Measurements from ENCODE around the gene EDAR.
A peak's percentile ranks its signal among the peaks of the same experiment; 100 is the strongest.

The EDAR gene

DNA sequence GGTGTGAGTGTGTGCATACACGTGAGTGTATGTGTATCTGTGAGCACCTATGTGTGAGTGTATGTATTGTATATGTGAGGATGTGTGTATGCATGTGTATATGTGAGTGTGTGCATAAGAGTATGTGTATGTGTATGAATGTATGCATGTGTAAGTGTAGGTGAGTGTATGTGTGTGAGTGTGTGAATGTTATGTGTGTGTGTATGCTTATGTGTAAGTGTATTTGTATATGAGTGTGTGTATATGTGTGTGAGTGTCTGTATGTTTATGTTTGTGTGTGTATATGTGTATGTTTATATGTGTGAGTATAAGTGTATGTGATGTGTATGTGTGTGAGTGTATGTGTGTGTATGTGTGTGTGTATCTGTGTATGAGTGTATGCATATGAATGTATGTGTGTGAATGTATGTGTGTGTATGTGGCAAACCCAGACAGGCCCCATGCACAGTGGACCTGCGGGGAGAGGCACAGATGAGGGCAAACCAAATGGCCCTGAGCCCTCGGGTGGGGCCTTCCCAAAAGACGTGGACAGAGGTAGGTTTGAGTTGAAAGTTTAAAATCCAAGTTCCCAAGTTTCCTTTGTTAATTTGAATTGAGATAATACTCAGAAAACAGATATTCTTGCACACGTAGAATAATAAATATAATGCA, 51.5 kb downstream of the EDAR start:
- DNase-seq = no peak

DNA sequence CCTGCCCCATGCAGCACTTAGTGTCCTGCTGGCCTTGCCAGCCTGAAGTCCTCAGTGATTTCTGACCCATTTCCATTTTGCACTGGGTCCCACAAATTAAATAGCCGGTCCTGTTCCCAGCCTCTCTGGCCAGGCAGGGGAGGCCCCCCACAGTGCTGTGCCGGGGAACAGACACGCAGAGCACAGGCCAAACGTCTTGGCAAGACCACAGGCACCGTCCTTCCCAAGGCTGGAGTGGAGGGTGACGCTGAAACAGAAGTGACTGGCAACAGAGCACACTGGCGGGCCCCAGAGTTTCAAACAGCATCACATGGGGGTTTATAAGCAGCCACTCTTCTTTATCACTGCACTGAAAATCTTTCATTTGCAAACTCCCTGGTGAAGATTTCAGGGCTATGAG, 52.2 kb downstream of the EDAR start:
- no peak for DNase-seq

DNA sequence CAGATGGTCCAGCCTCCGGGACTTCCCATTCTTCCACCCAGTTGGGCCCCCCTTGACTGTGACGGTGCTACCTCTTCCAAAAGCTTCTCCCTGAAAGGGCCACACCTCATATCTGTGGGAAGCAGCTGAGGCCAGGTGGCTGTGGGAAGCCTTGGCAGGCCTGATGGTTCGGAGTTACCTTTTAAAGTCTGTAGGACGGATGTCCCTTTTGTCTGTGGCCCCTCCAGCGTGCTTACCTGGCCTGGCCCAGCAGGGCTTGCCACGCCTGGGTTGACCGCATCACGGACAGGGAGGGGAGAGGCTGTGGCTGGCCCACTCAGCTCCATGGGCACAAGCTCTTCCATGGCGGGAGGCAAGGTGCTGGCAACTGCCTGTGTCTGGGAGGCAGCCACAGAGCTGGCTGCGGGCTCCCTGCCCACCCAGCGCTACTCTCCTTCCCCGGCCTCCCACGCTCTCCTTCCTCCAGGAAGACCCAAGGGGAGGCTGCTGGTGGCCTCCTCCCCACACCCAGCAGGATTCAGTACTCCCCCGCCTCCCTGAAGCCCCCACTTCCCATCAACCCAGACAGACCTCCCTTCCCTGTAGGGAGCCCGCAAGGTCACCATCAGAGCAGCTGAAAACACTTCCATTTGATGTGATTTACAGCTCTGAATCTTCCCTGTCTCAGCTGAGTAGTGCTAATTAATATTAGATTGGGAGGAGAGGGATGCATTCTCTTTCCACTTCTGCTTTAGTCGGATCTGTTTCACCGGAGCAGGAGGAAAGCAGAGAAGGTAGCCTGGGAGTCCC, 52.8 kb downstream of the EDAR start:
- no peak for DNase-seq

DNA sequence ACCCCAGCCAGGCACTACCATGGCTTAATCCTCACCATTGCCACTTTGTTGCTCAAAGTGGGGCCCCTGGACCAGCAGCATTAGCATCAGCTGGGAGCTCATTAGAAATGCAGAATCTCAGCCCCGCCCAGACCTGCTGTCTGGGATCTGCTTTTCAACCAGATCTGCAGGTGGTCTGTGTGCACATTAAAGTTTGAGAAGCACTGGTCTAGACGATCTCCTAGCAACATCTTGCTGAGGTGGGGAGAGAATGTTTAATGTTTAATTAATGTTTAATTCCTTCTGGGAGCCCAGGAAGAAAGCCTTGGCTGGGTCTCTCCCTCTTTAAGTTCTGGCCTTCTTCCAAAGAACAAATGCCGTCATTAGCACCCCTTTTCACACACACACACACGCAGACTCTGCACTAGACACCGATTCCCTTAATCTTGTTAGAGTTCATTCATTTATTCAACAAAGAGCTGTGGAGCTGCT, 53.7 kb downstream of the EDAR start:
- peak; percentile 19 for DNase-seq

DNA sequence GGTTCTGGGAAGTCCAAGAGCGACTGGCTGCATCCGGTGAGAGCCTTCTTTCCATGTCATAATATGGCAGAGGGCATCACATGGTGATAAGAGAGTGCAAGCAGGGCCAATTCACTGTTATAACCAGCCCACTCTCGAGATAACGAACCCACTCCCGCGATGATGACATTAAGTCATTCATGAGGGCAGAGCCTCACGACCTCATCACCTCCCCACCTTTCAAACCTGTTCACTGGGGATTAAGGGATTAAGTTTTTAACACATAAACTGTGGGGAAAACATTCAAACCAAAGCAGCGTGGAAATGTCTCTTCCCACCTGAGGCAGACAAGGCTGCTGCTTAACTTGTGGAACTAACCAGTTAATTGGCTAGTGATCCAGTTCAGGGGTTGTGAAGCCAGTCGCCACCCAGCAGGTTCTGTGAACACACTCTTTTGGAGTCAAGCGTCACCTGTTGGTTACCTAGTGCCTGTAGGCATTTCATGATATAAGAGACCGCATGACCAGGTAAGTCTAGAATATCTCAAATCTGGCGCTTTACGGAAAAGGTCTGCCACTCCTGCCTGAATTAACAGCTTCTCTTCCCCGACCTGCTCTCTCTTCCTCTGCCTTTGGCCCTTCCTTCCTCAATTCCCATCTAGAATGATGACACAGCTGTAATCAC, 54.3 kb downstream of the EDAR start:
- DNase-seq = peak; percentile 19

DNA sequence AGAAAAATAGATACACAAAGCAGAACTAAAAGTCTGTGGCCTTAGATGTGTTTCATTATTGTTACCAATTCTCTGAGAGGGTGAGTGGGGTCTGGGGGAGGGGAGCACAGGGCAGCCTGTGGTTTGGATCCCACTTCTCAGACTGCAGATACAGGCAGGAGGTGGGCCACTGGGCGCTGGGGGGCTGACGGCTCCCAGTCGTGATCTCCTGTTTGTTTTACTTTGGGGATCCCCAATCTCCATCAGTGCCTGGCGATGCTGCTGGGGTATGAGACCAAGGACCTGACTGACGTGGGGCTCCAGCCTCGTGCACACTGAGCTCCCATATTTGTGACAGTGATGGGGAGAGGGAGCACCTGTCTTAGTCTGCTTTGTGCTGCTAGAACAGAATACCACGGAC, 54.9 kb downstream of the EDAR start:
- no peak for DNase-seq

GRCh38 chr2:108933691-108934117, 55.3 kb downstream of the EDAR start:
- DNase-seq = peak; percentile 77

GRCh38 chr2:108932736-108933332, 56.2 kb downstream of the EDAR start:
- DNase-seq = no peak

- DNase-seq = no peak
Observed at GRCh38 chr2:108931372-108931771, 57.6 kb downstream of the EDAR start.

DNA sequence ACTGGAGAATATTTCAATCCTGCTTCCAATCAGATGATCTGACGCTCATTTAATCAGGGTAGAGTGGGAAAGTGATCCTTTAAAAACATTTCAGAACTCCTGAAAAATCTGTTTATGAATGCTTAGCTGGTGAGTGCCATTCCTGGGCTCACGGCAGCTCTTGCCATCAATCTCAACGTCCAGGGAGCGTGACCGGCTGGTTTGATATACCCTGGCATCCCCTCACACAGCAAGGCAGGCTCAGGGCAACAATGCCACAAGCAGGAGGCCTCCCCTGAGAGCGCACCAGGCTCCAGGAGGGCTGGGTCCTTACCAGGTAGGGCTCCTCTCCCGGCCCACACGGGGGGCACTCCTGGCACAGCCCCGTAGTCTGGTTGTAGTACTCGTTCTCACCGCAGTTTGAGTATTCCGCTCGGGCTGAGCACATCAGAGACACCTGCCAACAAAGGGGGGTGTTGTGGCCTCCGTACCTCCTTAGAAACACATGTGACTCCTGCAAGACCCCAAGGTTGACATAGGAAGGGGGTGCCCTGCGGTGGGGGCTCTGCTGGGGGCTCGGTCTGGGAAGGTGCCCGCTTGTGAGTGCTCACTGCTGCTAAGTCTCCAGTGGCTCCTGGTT, 59.1 kb downstream of the EDAR start:
- DNase-seq = no peak

- no peak for DNase-seq
Observed at GRCh38 chr2:108928660-108929377, 60.2 kb downstream of the EDAR start.

- DNase-seq = peak; percentile 5
Observed at GRCh38 chr2:108927936-108928659, 60.9 kb downstream of the EDAR start.

- no peak for DNase-seq
Observed at GRCh38 chr2:108927405-108927804, 61.6 kb downstream of the EDAR start.

DNA sequence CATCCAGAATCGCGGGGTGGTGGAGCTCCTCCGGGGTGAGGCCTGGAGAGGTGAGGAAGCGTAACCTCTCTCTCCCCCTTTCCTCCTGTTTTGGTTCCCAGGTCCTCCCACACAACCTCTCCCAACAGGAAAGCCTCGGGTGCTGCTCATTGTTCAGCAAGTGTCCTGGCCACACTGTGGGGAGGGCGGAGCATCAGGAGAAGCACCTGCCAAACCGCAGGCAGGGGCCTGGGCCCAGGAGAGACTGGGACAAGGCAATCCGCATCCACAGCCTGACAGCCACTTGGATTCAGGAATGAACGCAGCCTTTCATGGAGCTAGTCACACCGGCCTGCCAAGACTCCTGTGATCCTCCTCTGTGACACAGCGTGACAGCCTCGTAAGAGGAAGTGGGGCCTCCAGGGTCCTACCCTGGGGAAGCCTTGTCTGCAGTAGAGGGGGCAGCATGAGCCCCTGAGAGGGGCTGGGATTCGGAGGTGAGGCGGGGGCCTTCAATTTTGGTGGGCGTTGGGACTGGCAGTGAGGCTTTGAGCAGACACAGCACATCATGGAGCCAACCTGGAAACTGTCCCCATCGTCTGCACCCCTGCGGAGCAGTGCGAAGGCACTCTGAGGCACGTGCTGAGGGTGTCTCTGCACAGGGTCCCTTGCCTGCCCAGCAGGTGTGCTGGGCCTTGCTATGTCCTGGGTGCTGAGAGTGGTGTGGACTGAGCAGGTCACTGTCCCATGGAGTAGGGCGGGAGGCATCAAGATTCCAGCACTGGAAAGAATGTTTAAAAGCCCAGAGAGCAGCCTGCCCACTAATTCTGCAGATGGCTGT, 62.2 kb downstream of the EDAR start:
- no peak for DNase-seq

DNA sequence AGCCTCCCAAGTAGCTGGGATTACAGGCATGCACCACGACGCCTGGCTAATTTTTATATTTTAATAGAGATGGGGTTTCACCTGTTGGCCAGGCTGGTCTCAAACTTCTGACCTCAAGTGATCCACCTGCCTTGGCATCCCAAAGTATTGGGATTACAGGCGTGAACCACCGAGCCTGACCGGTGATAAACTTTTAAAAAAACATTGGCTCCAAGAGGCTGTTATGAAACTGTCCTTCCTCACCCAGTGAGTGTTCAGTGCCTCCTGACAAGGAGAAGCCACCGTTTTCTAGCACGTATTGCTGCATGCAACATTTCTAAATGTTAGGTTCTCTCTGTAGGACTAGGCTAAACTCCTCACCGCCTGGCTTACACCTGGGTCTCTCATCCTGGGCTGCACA, 63.3 kb downstream of the EDAR start:
- DNase-seq = no peak

GRCh38 chr2:108925286-108925685, 63.7 kb downstream of the EDAR start:
- no peak for DNase-seq

GRCh38 chr2:108924580-108925251, 64.3 kb downstream of the EDAR start:
- no peak for DNase-seq

DNA sequence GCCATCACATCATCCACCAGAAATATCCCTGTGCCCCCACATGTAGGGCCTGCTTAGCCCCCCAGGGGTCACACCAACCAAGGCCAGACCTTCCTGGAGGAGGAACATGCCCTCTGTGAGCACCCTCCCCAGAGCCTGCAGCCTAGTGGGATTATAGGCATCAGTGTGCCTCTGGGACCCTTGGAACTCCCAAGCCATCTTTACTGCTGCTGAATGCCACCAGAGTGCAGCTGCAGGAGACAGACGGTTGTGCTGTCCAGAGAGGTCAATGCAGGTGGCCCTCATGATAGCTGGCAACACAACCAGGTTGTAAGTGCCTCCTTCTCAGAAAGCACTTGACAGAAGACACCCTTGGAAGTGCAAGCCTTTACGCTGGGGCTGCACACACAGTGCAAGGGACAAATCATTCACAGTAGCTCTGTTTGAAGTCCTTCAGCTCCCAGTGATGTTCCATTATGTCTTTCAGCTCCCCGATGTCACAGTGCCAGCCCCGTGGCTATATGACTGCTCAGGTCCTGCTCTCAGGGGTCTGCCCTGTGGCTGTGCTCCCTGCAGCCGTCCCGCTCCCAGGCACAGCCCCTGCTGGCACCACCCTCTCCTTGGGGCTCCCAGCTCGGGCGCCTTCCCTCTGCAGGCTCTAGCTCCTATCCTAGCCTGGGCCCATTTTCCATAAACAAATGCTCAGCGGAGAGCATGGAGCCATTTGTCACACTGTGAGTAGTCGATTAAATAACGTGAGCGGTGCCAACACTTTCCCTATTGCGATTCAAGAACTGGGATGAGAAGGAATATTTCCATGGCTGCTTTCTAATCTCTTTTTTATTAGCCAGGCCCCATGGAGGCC, 65.1 kb downstream of the EDAR start:
- no peak for DNase-seq
